ENCODE results near the gene PRICKLE4. TPM values are rescaled to one million over a fixed set of nuclear protein-coding genes. Genes with fewer than 3 reads are reported as not detected.

Gene PRICKLE4
- total and polyA plus RNA-seq, 2 of the 13 experiments (the other 11 are each of a cell fraction or from before 2014, with no cell fraction given), result 0.92 to 1.2 TPM

DNA sequence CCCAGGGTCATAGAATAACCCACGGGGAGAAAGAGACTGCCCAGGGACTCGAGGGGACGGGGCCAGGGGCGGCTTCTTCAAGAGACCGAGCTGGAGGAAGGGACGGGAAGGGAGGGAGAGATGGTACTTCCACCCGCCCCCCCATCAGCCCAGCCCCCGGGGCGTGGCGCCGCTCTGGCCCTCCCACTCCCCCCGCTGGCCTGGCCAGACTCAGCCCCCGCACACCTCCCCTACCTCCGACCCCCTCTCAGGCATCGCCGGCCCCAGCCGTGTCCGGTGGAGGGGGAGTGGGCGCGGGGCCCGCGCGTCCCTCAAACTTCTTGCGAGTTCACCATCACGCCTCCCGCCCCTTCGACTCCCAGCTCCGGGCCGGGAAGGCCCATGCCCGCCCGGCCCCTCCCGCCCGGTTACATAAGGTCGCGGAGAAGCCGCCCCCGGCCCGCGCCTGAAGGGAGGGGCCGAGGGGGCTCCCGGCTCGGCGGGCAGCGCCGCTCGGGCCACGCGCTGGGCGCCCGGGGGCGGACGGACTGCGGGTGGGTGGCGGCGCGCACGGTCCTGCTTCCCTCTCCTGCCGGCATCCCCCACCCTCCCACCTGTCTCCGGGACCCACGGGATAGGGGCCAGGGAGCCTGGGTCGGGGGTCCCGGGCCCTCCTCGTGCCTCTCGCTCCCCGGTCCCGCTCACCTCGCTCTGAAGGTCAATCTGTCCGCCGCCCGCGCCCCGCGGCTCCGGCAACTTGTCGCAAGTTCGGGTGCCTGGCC lies 45.7 kb upstream of the PRICKLE4 start (continued):
- TF ChIP-seq HNRNPLL (IDR thresholded peaks at IDR 0.05; ENCODE audit: low read depth, low read length, poor library complexity, severe bottlenecking) (no peak), ZNF230 (CRISPR knock-in tag; IDR thresholded peaks at IDR 0.05) (no peak), MTA3 (CRISPR knock-in tag; IDR thresholded peaks at IDR 0.05) (no peak), ZNF382 (CRISPR knock-in tag; IDR thresholded peaks at IDR 0.05; ENCODE audit: borderline replicate concordance) (no peak), PLRG1 (conservative IDR thresholded peaks at IDR 0.05) (no peak), ZNF558 (CRISPR knock-in tag; IDR thresholded peaks at IDR 0.05; ENCODE audit: borderline replicate concordance) (no peak), ZNF629 (CRISPR knock-in tag; conservative IDR thresholded peaks at IDR 0.05) (no peak), NFE2L2 (IDR thresholded peaks at IDR 0.05; ENCODE audit: low read length) (no peak), ZNF225 (CRISPR knock-in tag; IDR thresholded peaks at IDR 0.05) (no peak), ZBTB42 (CRISPR knock-in tag; IDR thresholded peaks at IDR 0.05) (no peak)
- TF ChIP-seq, protein P1, sequence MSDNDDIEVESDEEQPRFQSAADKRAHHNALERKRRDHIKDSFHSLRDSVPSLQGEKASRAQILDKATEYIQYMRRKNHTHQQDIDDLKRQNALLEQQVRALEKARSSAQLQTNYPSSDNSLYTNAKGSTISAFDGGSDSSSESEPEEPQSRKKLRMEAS (IDR thresholded peaks at IDR 0.05), result peak; percentile 56
- TF ChIP-seq, protein P2, sequence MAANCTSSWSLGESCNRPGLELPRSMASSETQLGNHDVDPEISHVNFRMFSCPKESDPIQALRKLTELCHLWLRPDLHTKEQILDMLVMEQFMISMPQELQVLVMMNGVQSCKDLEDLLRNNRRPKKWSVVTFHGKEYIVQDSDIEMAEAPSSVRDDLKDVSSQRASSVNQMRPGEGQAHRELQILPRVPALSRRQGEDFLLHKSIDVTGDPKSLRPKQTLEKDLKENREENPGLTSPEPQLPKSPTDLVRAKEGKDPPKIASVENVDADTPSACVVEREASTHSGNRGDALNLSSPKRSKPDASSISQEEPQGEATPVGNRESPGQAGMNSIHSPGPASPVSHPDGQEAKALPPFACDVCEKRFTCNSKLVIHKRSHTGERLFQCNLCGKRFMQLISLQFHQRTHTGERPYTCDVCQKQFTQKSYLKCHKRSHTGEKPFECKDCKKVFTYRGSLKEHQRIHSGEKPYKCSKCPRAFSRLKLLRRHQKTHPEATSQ (CRISPR knock-in tag; IDR thresholded peaks at IDR 0.05; ENCODE audit: borderline replicate concordance), result no peak
- TF ChIP-seq, protein P3, sequence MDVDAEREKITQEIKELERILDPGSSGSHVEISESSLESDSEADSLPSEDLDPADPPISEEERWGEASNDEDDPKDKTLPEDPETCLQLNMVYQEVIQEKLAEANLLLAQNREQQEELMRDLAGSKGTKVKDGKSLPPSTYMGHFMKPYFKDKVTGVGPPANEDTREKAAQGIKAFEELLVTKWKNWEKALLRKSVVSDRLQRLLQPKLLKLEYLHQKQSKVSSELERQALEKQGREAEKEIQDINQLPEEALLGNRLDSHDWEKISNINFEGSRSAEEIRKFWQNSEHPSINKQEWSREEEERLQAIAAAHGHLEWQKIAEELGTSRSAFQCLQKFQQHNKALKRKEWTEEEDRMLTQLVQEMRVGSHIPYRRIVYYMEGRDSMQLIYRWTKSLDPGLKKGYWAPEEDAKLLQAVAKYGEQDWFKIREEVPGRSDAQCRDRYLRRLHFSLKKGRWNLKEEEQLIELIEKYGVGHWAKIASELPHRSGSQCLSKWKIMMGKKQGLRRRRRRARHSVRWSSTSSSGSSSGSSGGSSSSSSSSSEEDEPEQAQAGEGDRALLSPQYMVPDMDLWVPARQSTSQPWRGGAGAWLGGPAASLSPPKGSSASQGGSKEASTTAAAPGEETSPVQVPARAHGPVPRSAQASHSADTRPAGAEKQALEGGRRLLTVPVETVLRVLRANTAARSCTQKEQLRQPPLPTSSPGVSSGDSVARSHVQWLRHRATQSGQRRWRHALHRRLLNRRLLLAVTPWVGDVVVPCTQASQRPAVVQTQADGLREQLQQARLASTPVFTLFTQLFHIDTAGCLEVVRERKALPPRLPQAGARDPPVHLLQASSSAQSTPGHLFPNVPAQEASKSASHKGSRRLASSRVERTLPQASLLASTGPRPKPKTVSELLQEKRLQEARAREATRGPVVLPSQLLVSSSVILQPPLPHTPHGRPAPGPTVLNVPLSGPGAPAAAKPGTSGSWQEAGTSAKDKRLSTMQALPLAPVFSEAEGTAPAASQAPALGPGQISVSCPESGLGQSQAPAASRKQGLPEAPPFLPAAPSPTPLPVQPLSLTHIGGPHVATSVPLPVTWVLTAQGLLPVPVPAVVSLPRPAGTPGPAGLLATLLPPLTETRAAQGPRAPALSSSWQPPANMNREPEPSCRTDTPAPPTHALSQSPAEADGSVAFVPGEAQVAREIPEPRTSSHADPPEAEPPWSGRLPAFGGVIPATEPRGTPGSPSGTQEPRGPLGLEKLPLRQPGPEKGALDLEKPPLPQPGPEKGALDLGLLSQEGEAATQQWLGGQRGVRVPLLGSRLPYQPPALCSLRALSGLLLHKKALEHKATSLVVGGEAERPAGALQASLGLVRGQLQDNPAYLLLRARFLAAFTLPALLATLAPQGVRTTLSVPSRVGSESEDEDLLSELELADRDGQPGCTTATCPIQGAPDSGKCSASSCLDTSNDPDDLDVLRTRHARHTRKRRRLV (CRISPR knock-in tag; IDR thresholded peaks at IDR 0.05), result no peak
- TF ChIP-seq, protein P4, sequence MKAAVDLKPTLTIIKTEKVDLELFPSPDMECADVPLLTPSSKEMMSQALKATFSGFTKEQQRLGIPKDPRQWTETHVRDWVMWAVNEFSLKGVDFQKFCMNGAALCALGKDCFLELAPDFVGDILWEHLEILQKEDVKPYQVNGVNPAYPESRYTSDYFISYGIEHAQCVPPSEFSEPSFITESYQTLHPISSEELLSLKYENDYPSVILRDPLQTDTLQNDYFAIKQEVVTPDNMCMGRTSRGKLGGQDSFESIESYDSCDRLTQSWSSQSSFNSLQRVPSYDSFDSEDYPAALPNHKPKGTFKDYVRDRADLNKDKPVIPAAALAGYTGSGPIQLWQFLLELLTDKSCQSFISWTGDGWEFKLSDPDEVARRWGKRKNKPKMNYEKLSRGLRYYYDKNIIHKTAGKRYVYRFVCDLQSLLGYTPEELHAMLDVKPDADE (CRISPR knock-in tag; IDR thresholded peaks at IDR 0.05), result no peak
- TF ChIP-seq, protein P5, sequence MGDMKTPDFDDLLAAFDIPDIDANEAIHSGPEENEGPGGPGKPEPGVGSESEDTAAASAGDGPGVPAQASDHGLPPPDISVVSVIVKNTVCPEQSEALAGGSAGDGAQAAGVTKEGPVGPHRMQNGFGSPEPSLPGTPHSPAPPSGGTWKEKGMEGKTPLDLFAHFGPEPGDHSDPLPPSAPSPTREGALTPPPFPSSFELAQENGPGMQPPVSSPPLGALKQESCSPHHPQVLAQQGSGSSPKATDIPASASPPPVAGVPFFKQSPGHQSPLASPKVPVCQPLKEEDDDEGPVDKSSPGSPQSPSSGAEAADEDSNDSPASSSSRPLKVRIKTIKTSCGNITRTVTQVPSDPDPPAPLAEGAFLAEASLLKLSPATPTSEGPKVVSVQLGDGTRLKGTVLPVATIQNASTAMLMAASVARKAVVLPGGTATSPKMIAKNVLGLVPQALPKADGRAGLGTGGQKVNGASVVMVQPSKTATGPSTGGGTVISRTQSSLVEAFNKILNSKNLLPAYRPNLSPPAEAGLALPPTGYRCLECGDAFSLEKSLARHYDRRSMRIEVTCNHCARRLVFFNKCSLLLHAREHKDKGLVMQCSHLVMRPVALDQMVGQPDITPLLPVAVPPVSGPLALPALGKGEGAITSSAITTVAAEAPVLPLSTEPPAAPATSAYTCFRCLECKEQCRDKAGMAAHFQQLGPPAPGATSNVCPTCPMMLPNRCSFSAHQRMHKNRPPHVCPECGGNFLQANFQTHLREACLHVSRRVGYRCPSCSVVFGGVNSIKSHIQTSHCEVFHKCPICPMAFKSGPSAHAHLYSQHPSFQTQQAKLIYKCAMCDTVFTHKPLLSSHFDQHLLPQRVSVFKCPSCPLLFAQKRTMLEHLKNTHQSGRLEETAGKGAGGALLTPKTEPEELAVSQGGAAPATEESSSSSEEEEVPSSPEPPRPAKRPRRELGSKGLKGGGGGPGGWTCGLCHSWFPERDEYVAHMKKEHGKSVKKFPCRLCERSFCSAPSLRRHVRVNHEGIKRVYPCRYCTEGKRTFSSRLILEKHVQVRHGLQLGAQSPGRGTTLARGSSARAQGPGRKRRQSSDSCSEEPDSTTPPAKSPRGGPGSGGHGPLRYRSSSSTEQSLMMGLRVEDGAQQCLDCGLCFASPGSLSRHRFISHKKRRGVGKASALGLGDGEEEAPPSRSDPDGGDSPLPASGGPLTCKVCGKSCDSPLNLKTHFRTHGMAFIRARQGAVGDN (CRISPR knock-in tag; IDR thresholded peaks at IDR 0.05), result peak; percentile 72

All from HepG2 (cell line).